ENCODE data around the gene WWC2.

WWC2 gene

GRCh38 chr4:183197140-183197539, 98.1 kb downstream of the WWC2 start:
- H3K27me3 ChIP-seq (ENCODE audit: control insufficient read depth, low read length): no peaks in the 10 kb centered on the region
- no peaks in the 10 kb centered on the region for H4K20me1 ChIP-seq (ENCODE audit: control insufficient read depth, insufficient read depth, low read depth, low read length)
- TF ChIP-seq CTCF (IDR thresholded peaks at IDR 0.05; ENCODE audit: low read depth, low read length, poor library complexity, severe bottlenecking) (no peak), EZH2phosphoT487 (IDR thresholded peaks at IDR 0.05; ENCODE audit: borderline replicate concordance, low read length) (no peak)
- H3K4me1 ChIP-seq (ENCODE audit: control insufficient read depth, low read length): no peaks in the 10 kb centered on the region
- no peaks in the 10 kb centered on the region for H3K9me2 ChIP-seq (replicated peaks; ENCODE audit: control insufficient read depth, low read length)
- no peaks in the 10 kb centered on the region for H3F3A ChIP-seq (ENCODE audit: control insufficient read depth, insufficient read depth)
- no peaks in the 10 kb centered on the region for H3K79me2 ChIP-seq (ENCODE audit: control insufficient read depth, low read length)
- H3K4me3 ChIP-seq (ENCODE audit: low read length): no peak overlapping the region
- no peak overlapping the region for H3K4me2 ChIP-seq (ENCODE audit: low read length)
- no peak overlapping the region for H3K27ac ChIP-seq (ENCODE audit: low read depth, low read length)
- no peaks in the 10 kb centered on the region for H3K36me3 ChIP-seq (ENCODE audit: control insufficient read depth, low read length)
- H3K9me3 ChIP-seq (ENCODE audit: control insufficient read depth, insufficient read depth, low read length): no peaks in the 10 kb centered on the region

- no peak overlapping the region for H3K4me2 ChIP-seq (ENCODE audit: low read length)
- H3K9me2 ChIP-seq (replicated peaks; ENCODE audit: control insufficient read depth, low read length): no peaks in the 10 kb centered on the region
- H3F3A ChIP-seq (ENCODE audit: control insufficient read depth, insufficient read depth): no peaks in the 10 kb centered on the region
- H3K4me3 ChIP-seq (ENCODE audit: low read length): no peak overlapping the region
- no peaks in the 10 kb centered on the region for H4K20me1 ChIP-seq (ENCODE audit: control insufficient read depth, insufficient read depth, low read depth, low read length)
- no peak overlapping the region for H3K27ac ChIP-seq (ENCODE audit: low read depth, low read length)
- no peaks in the 10 kb centered on the region for H3K9me3 ChIP-seq (ENCODE audit: control insufficient read depth, insufficient read depth, low read length)
- H3K79me2 ChIP-seq (ENCODE audit: control insufficient read depth, low read length): no peaks in the 10 kb centered on the region
- H3K27me3 ChIP-seq (ENCODE audit: control insufficient read depth, low read length): no peaks in the 10 kb centered on the region
- H3K4me1 ChIP-seq (ENCODE audit: control insufficient read depth, low read length): no peaks in the 10 kb centered on the region
- TF ChIP-seq CTCF (IDR thresholded peaks at IDR 0.05; ENCODE audit: low read depth, low read length, poor library complexity, severe bottlenecking) (no peak), EZH2phosphoT487 (IDR thresholded peaks at IDR 0.05; ENCODE audit: borderline replicate concordance, low read length) (no peak)
- no peaks in the 10 kb centered on the region for H3K36me3 ChIP-seq (ENCODE audit: control insufficient read depth, low read length)
Measured at GRCh38 chr4:183200453-183200852, 101.4 kb downstream of the WWC2 start.

GRCh38 chr4:183201331-183201730, 102.3 kb downstream of the WWC2 start:
- Histone ChIP-seq H3K27me3 (ENCODE audit: control insufficient read depth, low read length) (no peaks in the 10 kb centered on the region), H3K9me3 (ENCODE audit: control insufficient read depth, insufficient read depth, low read length) (no peaks in the 10 kb centered on the region), H3K4me3 (ENCODE audit: low read length) (no peak overlapping the region), H3K9me2 (replicated peaks; ENCODE audit: control insufficient read depth, low read length) (no peaks in the 10 kb centered on the region), H3K36me3 (ENCODE audit: control insufficient read depth, low read length) (no peaks in the 10 kb centered on the region), H3K79me2 (ENCODE audit: control insufficient read depth, low read length) (no peaks in the 10 kb centered on the region), H3K4me2 (ENCODE audit: low read length) (no peak overlapping the region), H3F3A (ENCODE audit: control insufficient read depth, insufficient read depth) (no peaks in the 10 kb centered on the region), H3K4me1 (ENCODE audit: control insufficient read depth, low read length) (no peaks in the 10 kb centered on the region), H3K27ac (ENCODE audit: low read depth, low read length) (no peak overlapping the region), H4K20me1 (ENCODE audit: control insufficient read depth, insufficient read depth, low read depth, low read length) (no peaks in the 10 kb centered on the region)
- TF ChIP-seq CTCF (IDR thresholded peaks at IDR 0.05; ENCODE audit: low read depth, low read length, poor library complexity, severe bottlenecking) (no peak), EZH2phosphoT487 (IDR thresholded peaks at IDR 0.05; ENCODE audit: borderline replicate concordance, low read length) (no peak)

- no peaks in the 10 kb centered on the region for H3K9me3 ChIP-seq (ENCODE audit: control insufficient read depth, insufficient read depth, low read length)
- no peak overlapping the region for H3K4me2 ChIP-seq (ENCODE audit: low read length)
- no peaks in the 10 kb centered on the region for H3K9me2 ChIP-seq (replicated peaks; ENCODE audit: control insufficient read depth, low read length)
- no peaks in the 10 kb centered on the region for H3F3A ChIP-seq (ENCODE audit: control insufficient read depth, insufficient read depth)
- no peaks in the 10 kb centered on the region for H3K4me1 ChIP-seq (ENCODE audit: control insufficient read depth, low read length)
- no peaks in the 10 kb centered on the region for H3K79me2 ChIP-seq (ENCODE audit: control insufficient read depth, low read length)
- no peak overlapping the region for H3K27ac ChIP-seq (ENCODE audit: low read depth, low read length)
- no peak overlapping the region for H3K4me3 ChIP-seq (ENCODE audit: low read length)
- no peaks in the 10 kb centered on the region for H4K20me1 ChIP-seq (ENCODE audit: control insufficient read depth, insufficient read depth, low read depth, low read length)
- TF ChIP-seq CTCF (IDR thresholded peaks at IDR 0.05; ENCODE audit: low read depth, low read length, poor library complexity, severe bottlenecking) (no peak), EZH2phosphoT487 (IDR thresholded peaks at IDR 0.05; ENCODE audit: borderline replicate concordance, low read length) (no peak)
- H3K27me3 ChIP-seq (ENCODE audit: control insufficient read depth, low read length): no peaks in the 10 kb centered on the region
- no peaks in the 10 kb centered on the region for H3K36me3 ChIP-seq (ENCODE audit: control insufficient read depth, low read length)
Measured at GRCh38 chr4:183202523-183202922, 103.5 kb downstream of the WWC2 start.

Data from DOHH2 (cell line).